IMR-90 (cell line): ENCODE measurements around the gene CCDC60. TPM values are rescaled to one million over a fixed set of nuclear protein-coding genes. Genes with fewer than 3 reads are reported as not detected.

ENCODE experiments used
- ATAC-seq: fragments of 200-7000 bp; cut with Tn5 transposase; 2 replicates; pipeline ENCODE4 v1.9.1; 2020; ENCODE audit warnings: low read depth, mild to moderate bottlenecking, moderate library complexity
- BruUV-seq: library from RNA; stranded (reverse); fragments of 400-500 nt; replicated peaks from 2 replicates; lab custom pipeline; 2021; lab: Mats Ljungman, UMichigan
- CTCF ChIA-PET: fragments of 300-600 bp; formaldehyde crosslinking; extraction: SDS; loops from one replicate; lab custom pipeline; 2021; ENCODE audit warnings: antibody characterized with exemption; lab: Yijun Ruan, JAX
- POLR2A ChIA-PET: fragments of 300-600 bp; sonication (Branson Sonifier 250); formaldehyde crosslinking; loops from one replicate; lab custom pipeline; 2022; ENCODE audit warnings: antibody characterized with exemption; ENCODE audit not compliant: unreplicated experiment; lab: Charles Lee
- DNase-seq: peaks from one replicate; pipeline ENCODE4 v3.0.0; 2013
- H2AFZ ChIP-seq: replicated peaks from 2 replicates; pipeline ENCODE3; 2013; ENCODE audit warnings: low read length, mild to moderate bottlenecking; ENCODE audit not compliant: poor library complexity
- H2AK5ac ChIP-seq: 2 replicates; pipeline ENCODE4 v1.6.1; 2013; ENCODE audit warnings: low read depth, low read length, inconsistent platforms
- H2AK9ac ChIP-seq: replicated peaks from 2 replicates; pipeline ENCODE3; 2013; ENCODE audit warnings: mild to moderate bottlenecking, low read depth, low read length, moderate library complexity; ENCODE audit not compliant: poor library complexity
- H2BK120ac ChIP-seq: 2 replicates; pipeline ENCODE4 v1.6.1; 2013; ENCODE audit warnings: low read depth, low read length, inconsistent platforms
- H2BK15ac ChIP-seq: 3 replicates; pipeline ENCODE4 v1.6.1; 2013; ENCODE audit warnings: low read depth, low read length, inconsistent platforms
- H2BK20ac ChIP-seq: 2 replicates; pipeline ENCODE4 v1.6.1; 2013; ENCODE audit warnings: low read depth, mild to moderate bottlenecking, inconsistent platforms, low read length, moderate library complexity
- H2BK5ac ChIP-seq: 2 replicates; pipeline ENCODE4 v1.6.1; 2013; ENCODE audit warnings: mild to moderate bottlenecking, low read depth, low read length, inconsistent platforms; ENCODE audit not compliant: poor library complexity, severe bottlenecking
- H3K14ac ChIP-seq: replicated peaks from 2 replicates; pipeline ENCODE4 v1.6.1; 2013; ENCODE audit warnings: low read depth, low read length, inconsistent platforms
- H3K18ac ChIP-seq: 2 replicates; pipeline ENCODE4 v1.6.1; 2013; ENCODE audit warnings: low read depth, low read length, control low read depth
- H3K23ac ChIP-seq: 2 replicates; pipeline ENCODE4 v1.6.1; 2013; ENCODE audit warnings: low read depth, low read length, inconsistent platforms
- H3K27ac ChIP-seq: 2 replicates; pipeline ENCODE4 v1.5.1; 2013; ENCODE audit warnings: mild to moderate bottlenecking, control low read depth, low read length; ENCODE audit not compliant: insufficient read depth
- H3K27me3 ChIP-seq: 2 replicates; pipeline ENCODE4 v1.6.1; 2013; ENCODE audit warnings: low read length; ENCODE audit not compliant: control insufficient read depth, insufficient read depth
- H3K36me3 ChIP-seq: 2 replicates; pipeline ENCODE4 v1.6.1; 2013; ENCODE audit warnings: low read length, mixed read lengths; ENCODE audit not compliant: control insufficient read depth, insufficient read depth
- H3K4ac ChIP-seq: 2 replicates; pipeline ENCODE4 v1.6.1; 2013; ENCODE audit warnings: low read depth, low read length, inconsistent platforms
- H3K4me1 ChIP-seq: 2 replicates; pipeline ENCODE4 v1.6.1; 2013; ENCODE audit warnings: low read length, mixed read lengths; ENCODE audit not compliant: control insufficient read depth, insufficient read depth
- H3K4me2 ChIP-seq: 2 replicates; pipeline ENCODE4 v1.6.1; 2013; ENCODE audit warnings: low read depth, mild to moderate bottlenecking, control low read depth, low read length, moderate library complexity
- H3K4me3 ChIP-seq: 2 replicates; pipeline ENCODE4 v1.5.1; 2013; ENCODE audit warnings: low read depth, mild to moderate bottlenecking, control low read depth, low read length, moderate library complexity; ENCODE audit not compliant: insufficient read depth
- H3K56ac ChIP-seq: 2 replicates; pipeline ENCODE4 v1.6.1; 2013; ENCODE audit warnings: low read length, inconsistent platforms; ENCODE audit not compliant: insufficient read depth; ENCODE audit errors: extremely low read depth
- H3K79me1 ChIP-seq, 2 experiments: 2 replicates each; pipeline ENCODE4 v1.6.1; 2013; ENCODE audit warnings: low read length in 2 of 2, inconsistent platforms in 1 of 2, low read depth in 1 of 2
- H3K9ac ChIP-seq: 2 replicates; pipeline ENCODE4 v1.6.1; 2013; ENCODE audit warnings: low read depth, low read length, control low read depth
- H3K9me1 ChIP-seq: 2 replicates; pipeline ENCODE4 v1.6.1; 2013; ENCODE audit warnings: low read length, inconsistent platforms; ENCODE audit not compliant: insufficient read depth
- H3K9me3 ChIP-seq: 2 replicates; pipeline ENCODE4 v1.6.1; 2013; ENCODE audit warnings: low read length; ENCODE audit not compliant: control insufficient read depth, insufficient read depth
- H4K20me1 ChIP-seq: 2 replicates; pipeline ENCODE4 v1.6.1; 2013; ENCODE audit warnings: low read length, inconsistent platforms; ENCODE audit not compliant: insufficient read depth
- H4K5ac ChIP-seq: 2 replicates; pipeline ENCODE4 v1.6.1; 2013; ENCODE audit warnings: mild to moderate bottlenecking, low read depth, low read length, control low read depth
- H4K8ac ChIP-seq, 2 experiments: 2 replicates each; pipeline ENCODE4 v1.6.1; 2013; ENCODE audit warnings: low read depth in 2 of 2, low read length in 2 of 2, control low read depth in 1 of 2, inconsistent platforms in 1 of 2
- H4K91ac ChIP-seq: 2 replicates; pipeline ENCODE4 v1.6.1; 2013; ENCODE audit warnings: low read depth, low read length, inconsistent platforms; ENCODE audit not compliant: insufficient read depth
- BHLHE40 ChIP-seq: fragments of 150-350 bp; IDR thresholded peaks from 2 replicates; pipeline ENCODE4 v1.6.1; 2016; ENCODE audit warnings: mild to moderate bottlenecking, low read depth, low read length
- CEBPB ChIP-seq: IDR thresholded peaks from 2 replicates; pipeline ENCODE4 v1.6.1; 2012; ENCODE audit warnings: low read depth, low read length, improper control_type of control experiment
- CHD1 ChIP-seq: IDR thresholded peaks from 2 replicates; pipeline ENCODE4 v1.6.1; 2012; ENCODE audit warnings: low read depth, low read length, improper control_type of control experiment
- CTCF ChIP-seq: conservative IDR thresholded peaks from 2 replicates; pipeline ENCODE4 v1.5.1; 2012; ENCODE audit warnings: mild to moderate bottlenecking, low read depth, low read length, improper control_type of control experiment
- ELK1 ChIP-seq: fragments of 150-350 bp; IDR thresholded peaks from 2 replicates; pipeline ENCODE4 v1.6.1; 2016; ENCODE audit warnings: low read depth, mild to moderate bottlenecking, low read length, moderate library complexity, borderline replicate concordance
- FOS ChIP-seq: fragments of 150-350 bp; IDR thresholded peaks from 2 replicates; pipeline ENCODE4 v1.6.1; 2016; ENCODE audit warnings: low read depth, low read length
- MAFK ChIP-seq: IDR thresholded peaks from 2 replicates; pipeline ENCODE4 v1.6.1; 2012; ENCODE audit warnings: low read depth, low read length, improper control_type of control experiment
- MAZ ChIP-seq: IDR thresholded peaks from 2 replicates; pipeline ENCODE4 v1.6.1; 2012; ENCODE audit warnings: low read depth, mild to moderate bottlenecking, low read length, improper control_type of control experiment, moderate library complexity, borderline replicate concordance
- NFE2L2 ChIP-seq: fragments of 150-350 bp; IDR thresholded peaks from 2 replicates; pipeline ENCODE4 v1.6.1; 2016; ENCODE audit warnings: low read depth, mild to moderate bottlenecking, low read length
- POLR2A ChIP-seq: IDR thresholded peaks from 2 replicates; pipeline ENCODE4 v1.6.1; 2012; ENCODE audit warnings: mild to moderate bottlenecking, low read depth, low read length
- RAD21 ChIP-seq: IDR thresholded peaks from 2 replicates; pipeline ENCODE4 v1.6.1; 2012; ENCODE audit warnings: low read length, improper control_type of control experiment
- RCOR1 ChIP-seq: IDR thresholded peaks from 2 replicates; pipeline ENCODE4 v1.6.1; 2012; ENCODE audit warnings: mild to moderate bottlenecking, low read length, improper control_type of control experiment; ENCODE audit not compliant: insufficient replicate concordance
- RFX5 ChIP-seq: IDR thresholded peaks from 2 replicates; pipeline ENCODE4 v1.8.0; 2012; ENCODE audit warnings: low read depth, mild to moderate bottlenecking, low read length, moderate library complexity
- SMC3 ChIP-seq: fragments of 150-350 bp; IDR thresholded peaks from 2 replicates; pipeline ENCODE4 v1.6.1; 2016; ENCODE audit warnings: low read depth, mild to moderate bottlenecking, antibody characterized with exemption, low read length, moderate library complexity
- WGBS, 2 experiments: methylation state at CpG; one replicate each; pipeline versions ENCODE4 v1.1.5 to v1.1.7; 2013; ENCODE audit warnings: missing lambda C conversion rate in 2 of 2; ENCODE audit not compliant: insufficient read length in 1 of 2; ENCODE audit errors: extremely low coverage in 2 of 2; 5-methylcytosine and 5-hydroxymethylcytosine counted together
- dilution Hi-C: fragments of 300-500 bp; cut with HindIII; formaldehyde crosslinking; loops from one replicate; pipeline ENCODE4 v1.14.3; 2018; ENCODE audit warnings: low sequenced_read_pairs; ENCODE audit not compliant: unreplicated experiment
- in situ Hi-C: fragments of 300-500 bp; cut with MboI; formaldehyde crosslinking; loops from 3 replicates; pipeline ENCODE4 v1.14.3; 2019; ENCODE audit warnings: low sequenced_read_pairs, inconsistent platforms, mixed read lengths
- intact Hi-C: fragments of 100-400 bp; cut with micrococcal nuclease; formaldehyde crosslinking; loops from 2 replicates; pipeline ENCODE4 v1.10.0; 2022
- polyA plus RNA-seq, 3 experiments: library from polyadenylated mRNA; depleted of rRNA; stranded (reverse); fragments of >200 nt; gene quantifications; 2 replicates each; pipeline ENCODE4 v1.2.3, GENCODE V29; 2012; ENCODE audit warnings: low replicate concordance in 1 of 3
- total RNA-seq: library from RNA; depleted of rRNA; stranded (reverse); fragments of >200 nt; gene quantifications from 2 replicates; pipeline ENCODE4 v1.2.3, GENCODE V29; 2012

The CCDC60 gene
- total and polyA plus RNA-seq, 2 of the 4 experiments (the other 2 are of a cell fraction), result not detected

- Histone ChIP-seq H3K36me3 (no peaks in the 10 kb centered on the region), H4K20me1 (no peaks in the 10 kb centered on the region), H3K79me1 (no peaks in the 10 kb centered on the region), H2BK5ac (no peak overlapping the region), H3K4me1 (no peaks in the 10 kb centered on the region), H2AK5ac (no peak overlapping the region), H4K5ac (no peak overlapping the region), H3K4me2 (no peak overlapping the region), H2BK120ac (no peak overlapping the region), H2BK20ac (no peak overlapping the region), H3K27me3 (no peaks in the 10 kb centered on the region), H4K91ac (no peak overlapping the region), H4K8ac (no peak overlapping the region), H3K4ac (no peak overlapping the region), H2AFZ (no peak overlapping the region), H3K9me3 (no peaks in the 10 kb centered on the region), H3K9me1 (no peaks in the 10 kb centered on the region), H3K27ac (no peak overlapping the region), H3K14ac (no peak overlapping the region), H3K23ac (no peak overlapping the region), H3K56ac (no peak overlapping the region), H2BK15ac (no peak overlapping the region), H3K9ac (no peak overlapping the region), H2AK9ac (no peak overlapping the region), H3K18ac (no peak overlapping the region), H3K4me3 (no peak overlapping the region)
- intact Hi-C loops, result loop anchor here (10.0 kb wide), 1 partner anchor 566 kb away; no protein-coding TSS in a partner anchor
- no peak for TF ChIP-seq CHD1
- TF ChIP-seq RAD21, result no peak
- TF ChIP-seq POLR2A, result no peak
- TF ChIP-seq ELK1, result no peak
- TF ChIP-seq FOS, result no peak
- TF ChIP-seq MAFK, result no peak
- no peak for TF ChIP-seq BHLHE40
- no peak for TF ChIP-seq NFE2L2
- no peak for TF ChIP-seq CEBPB
- no peak for TF ChIP-seq RCOR1
- TF ChIP-seq SMC3, result no peak
- no peak for TF ChIP-seq MAZ
- no peak for TF ChIP-seq CTCF
- TF ChIP-seq RFX5, result no peak
- in situ Hi-C loops, result loop anchor here (10.0 kb wide), 1 partner anchor 1136 kb away; no protein-coding TSS in a partner anchor
- no peak for DNase-seq
- BruUV-seq, result no TSS peak
- WGBS, 2 experiments, result no CpG with 5 or more reads among the region's 3 CpGs
- ChIA-PET POLR2A (no interaction called here), CTCF (no interaction called here)
- dilution Hi-C loops, result no loop called here
- no peak for ATAC-seq
These were observed 205.9 kb downstream of the CCDC60 start for GRCh38 chr12:119540476-119540875.
